Duodenal mucosa (tissue), 2 donors: Measurements from ENCODE around the gene TMEM151B.

Experiments
- H3K27ac ChIP-seq: one replicate; pipeline ENCODE4 v1.7.0; 2013; ENCODE audit warnings: low read depth, low read length
- H3K27me3 ChIP-seq, 2 donors: one replicate each; pipeline ENCODE4 v1.7.0; 2013; ENCODE audit warnings: low read length in 2 of 2, control low read depth in 1 of 2; ENCODE audit not compliant: insufficient read depth in 2 of 2, control insufficient read depth in 1 of 2
- H3K36me3 ChIP-seq, 2 donors: one replicate each; pipeline ENCODE4 v1.7.0; 2013; ENCODE audit warnings: low read length in 2 of 2, control low read depth in 1 of 2; ENCODE audit not compliant: insufficient read depth in 2 of 2, control insufficient read depth in 1 of 2
- H3K4me1 ChIP-seq, 2 donors: one replicate each; pipeline ENCODE4 v1.7.0; 2013; ENCODE audit warnings: low read length in 2 of 2, control low read depth in 1 of 2; ENCODE audit not compliant: insufficient read depth in 2 of 2, control insufficient read depth in 1 of 2
- H3K4me3 ChIP-seq, 2 donors: one replicate each; pipeline ENCODE4 v1.7.0; 2013; ENCODE audit warnings: low read length in 2 of 2, low read depth in 1 of 2
- H3K9ac ChIP-seq, 2 donors: one replicate each; pipeline ENCODE4 v1.7.0; 2013; ENCODE audit warnings: low read length in 2 of 2, low read depth in 1 of 2
- H3K9me3 ChIP-seq, 2 donors: one replicate each; pipeline ENCODE4 v1.7.0; 2013; ENCODE audit warnings: low read length in 2 of 2, control low read depth in 1 of 2; ENCODE audit not compliant: control insufficient read depth in 1 of 2

TMEM151B gene

DNA sequence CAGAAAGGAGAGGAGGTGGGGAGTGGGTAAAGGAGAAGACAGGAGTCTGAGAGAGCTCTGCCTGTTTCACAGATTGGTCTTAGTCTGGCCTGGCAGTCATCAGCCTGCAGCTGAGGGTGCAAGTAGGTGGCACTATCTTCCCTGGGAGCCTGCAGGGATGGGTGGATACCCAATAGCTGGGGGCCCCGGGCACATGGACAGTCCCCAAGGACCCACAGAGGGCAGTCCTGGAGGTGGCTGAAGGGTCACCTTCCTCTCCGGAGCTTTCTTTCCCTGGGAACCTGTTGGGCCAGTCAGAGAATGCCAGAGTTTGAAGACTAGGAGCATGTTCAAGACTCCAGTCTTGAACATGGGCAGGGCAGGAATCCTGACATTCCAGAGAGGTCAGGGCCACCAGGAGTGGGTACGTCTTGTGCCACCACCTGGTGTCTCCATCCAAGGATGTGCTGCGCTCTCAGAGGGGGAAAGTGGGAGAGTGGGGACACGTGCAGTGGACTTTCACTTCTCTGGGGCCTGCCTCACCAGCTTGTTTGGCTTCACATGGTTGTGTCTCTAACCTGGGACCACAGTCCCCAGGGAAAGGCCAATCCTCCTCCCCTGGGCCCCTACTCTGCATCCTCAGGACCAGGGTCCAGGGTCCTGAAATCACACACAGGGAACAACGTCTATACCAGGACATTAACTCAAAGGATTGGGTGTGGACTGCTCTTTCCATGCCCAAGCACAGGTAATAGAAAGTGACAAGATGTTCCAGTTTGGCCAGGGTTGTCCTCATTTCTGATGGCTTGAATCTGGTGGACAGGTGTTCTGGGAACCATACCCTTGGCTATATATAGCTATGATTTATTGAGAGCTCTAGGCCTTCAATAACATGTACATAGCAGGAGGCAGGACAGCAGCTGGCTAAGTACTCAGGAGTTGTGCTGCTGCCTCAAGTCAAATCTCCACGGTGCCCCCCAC lies 24.9 kb downstream of the TMEM151B start:
- Histone ChIP-seq H3K4me3 (no peak overlapping the region), H3K4me1 (peaks cover 4 to 16% of the 10 kb centered on the region in 2 donors), H3K27ac (no peak overlapping the region), H3K27me3 (peaks cover 33 to 45% of the 10 kb centered on the region in 2 donors), H3K36me3 (peaks cover 0 to under 1% of the 10 kb centered on the region in 2 donors), H3K9me3 (no peaks in the 10 kb centered on the region), H3K9ac (no peak overlapping the region)

DNA sequence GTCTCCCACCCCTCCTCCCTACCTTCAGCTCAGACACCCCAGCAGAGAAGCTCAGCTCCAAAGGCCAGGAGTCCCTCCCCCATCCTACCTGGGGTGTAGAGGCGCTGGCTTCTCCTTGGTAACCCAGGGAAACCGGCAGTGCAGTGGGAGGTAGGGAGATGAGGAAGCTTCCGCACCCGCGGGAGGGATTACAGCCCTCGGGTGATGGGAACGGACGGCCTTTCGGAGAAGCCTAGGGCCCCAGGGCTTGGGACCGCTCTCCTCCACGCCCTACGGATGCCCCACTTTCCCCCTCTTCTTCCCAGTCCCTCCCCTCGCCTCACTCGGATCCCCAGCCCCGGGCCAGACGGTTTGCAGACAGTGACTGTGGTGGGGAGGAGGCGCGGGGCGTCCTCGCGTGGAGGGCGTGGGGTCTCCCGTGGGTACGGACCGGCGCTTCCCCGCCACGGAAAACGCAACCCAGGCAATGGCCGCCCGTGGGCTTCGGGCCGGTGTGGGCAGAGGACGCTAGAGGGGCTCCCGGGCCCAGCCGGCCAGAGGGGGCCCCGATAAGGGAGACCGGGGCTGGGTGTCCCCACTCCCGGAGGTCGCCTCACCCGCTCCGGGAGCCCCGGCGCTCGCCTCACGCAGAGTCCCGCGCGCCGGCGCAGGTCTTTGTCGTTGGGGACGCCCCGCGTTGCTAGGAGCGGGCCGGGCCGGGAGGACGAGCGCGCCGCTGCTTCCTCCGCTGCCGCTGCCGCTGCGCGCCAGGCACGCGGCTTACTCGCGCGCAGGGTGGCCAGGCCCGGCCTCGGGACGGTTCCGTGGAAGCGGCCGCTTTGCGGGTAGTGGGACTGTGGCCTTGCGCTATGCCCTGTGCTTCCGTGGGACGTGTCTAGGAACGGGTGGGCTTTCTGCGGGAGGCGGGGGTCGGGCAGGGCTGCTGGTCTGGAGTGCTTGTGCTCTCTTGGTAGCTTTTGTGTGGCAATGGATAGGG lies 27.1 kb downstream of the TMEM151B start:
- no peaks in the 10 kb centered on the region for H3K9me3 ChIP-seq
- H3K9ac ChIP-seq = peak overlapping the region in 1 of 2 donors; percentile 12
- H3K4me1 ChIP-seq = peaks cover 4 to 16% of the 10 kb centered on the region in 2 donors
- H3K27me3 ChIP-seq = peaks cover 28 to 29% of the 10 kb centered on the region in 2 donors
- peak overlapping the region; percentile 47 to 51 for H3K4me3 ChIP-seq
- H3K36me3 ChIP-seq = peaks cover 14 to 23% of the 10 kb centered on the region in 2 donors
- no peak overlapping the region for H3K27ac ChIP-seq

DNA sequence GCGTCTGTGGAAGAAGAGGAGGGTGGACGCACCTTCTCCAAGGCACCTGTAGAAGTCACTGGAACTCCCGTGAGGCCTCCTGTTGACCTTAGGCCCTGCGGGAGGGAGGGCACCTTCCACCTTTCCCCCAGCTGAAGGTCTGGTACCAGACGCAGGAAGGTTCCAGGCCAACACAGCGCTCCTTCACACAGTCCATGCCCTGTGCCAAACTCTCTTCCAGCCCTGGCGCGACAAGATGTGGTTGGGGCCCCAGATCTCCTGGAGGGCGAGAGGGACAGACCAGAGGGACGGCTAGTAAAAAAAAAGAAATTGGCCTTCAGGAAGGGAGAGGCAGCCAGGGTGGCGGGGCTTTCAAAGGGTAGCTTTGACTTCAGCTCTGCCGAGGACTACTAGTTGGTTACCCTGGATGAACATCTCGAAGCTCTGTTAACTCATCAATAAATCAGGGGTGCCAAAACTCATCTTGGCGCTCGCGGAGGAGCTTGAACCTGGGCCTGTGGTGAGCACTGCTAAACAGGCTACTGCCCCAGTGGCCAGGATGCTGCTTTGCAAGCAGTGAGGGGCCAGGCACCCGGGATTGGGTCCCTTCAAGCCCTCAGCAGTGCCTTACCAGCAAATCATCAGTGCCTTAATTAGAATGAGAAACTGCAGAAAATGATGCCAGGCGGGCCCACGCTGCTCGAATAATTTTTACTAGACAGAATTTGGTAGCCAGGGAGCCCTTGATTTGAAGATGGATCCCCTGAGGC lies 28.0 kb downstream of the TMEM151B start:
- peaks cover 25 to 29% of the 10 kb centered on the region in 2 donors for H3K27me3 ChIP-seq
- H3K36me3 ChIP-seq = peaks cover 22 to 32% of the 10 kb centered on the region in 2 donors
- H3K4me1 ChIP-seq = peaks cover 4 to 16% of the 10 kb centered on the region in 2 donors
- H3K9me3 ChIP-seq = no peaks in the 10 kb centered on the region
- H3K4me3 ChIP-seq = peak overlapping the region in 1 of 2 donors; percentile 51
- H3K9ac ChIP-seq = peak overlapping the region in 1 of 2 donors; percentile 12
- no peak overlapping the region for H3K27ac ChIP-seq

DNA sequence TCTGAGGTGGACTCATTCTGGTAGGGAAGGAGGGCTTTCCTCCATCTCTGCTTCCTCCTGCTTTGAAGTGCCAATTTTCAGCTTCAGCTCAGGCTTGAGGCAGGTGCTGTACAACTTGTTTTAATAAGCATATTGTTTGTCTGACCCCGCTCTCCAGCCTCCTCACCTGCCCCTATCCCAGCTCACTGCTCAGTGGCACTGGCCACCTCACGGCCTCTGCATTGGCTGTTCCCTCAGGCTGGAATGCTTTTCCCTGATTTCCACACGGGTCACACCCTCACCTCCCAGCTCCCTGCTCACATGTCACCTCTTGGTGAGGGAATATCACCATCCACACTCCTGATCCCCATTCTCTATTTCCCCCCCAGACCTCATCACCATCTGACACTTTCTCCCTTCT lies 28.6 kb downstream of the TMEM151B start:
- Histone ChIP-seq H3K9ac (no peak overlapping the region), H3K36me3 (peaks cover 24 to 38% of the 10 kb centered on the region in 2 donors), H3K27me3 (peaks cover 24 to 25% of the 10 kb centered on the region in 2 donors), H3K4me3 (no peak overlapping the region), H3K4me1 (peaks cover 4 to 16% of the 10 kb centered on the region in 2 donors), H3K9me3 (no peaks in the 10 kb centered on the region), H3K27ac (no peak overlapping the region)

DNA sequence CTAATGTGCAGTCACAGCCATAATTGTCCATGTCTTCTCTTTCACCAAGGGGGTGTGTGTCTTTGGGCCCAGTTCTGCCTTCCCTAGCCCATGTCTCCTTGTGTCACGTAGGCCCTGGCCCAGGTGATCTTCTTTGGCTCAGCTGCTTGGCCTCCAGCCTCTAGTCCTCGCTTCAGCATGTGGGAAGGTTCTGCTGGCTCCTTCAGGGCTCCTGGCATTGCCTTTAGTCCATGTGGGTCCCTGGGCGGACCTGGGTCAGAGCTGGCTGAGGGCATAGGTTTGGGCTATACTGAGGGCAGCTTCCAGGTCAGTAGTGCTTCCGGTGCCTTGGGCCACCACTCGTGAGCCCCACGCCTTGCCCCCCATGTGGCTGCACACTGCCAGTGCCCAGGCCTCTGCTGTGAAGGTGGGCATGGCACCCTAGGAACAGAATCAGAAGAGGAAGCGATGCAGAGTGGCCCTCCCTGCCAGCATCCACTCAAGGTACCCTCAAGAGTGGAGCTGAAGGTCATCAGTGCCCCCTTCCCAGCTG lies 30.1 kb downstream of the TMEM151B start:
- Histone ChIP-seq H3K36me3 (peaks cover 34 to 53% of the 10 kb centered on the region in 2 donors), H3K4me3 (no peak overlapping the region), H3K4me1 (peaks cover 4 to 16% of the 10 kb centered on the region in 2 donors), H3K27me3 (peaks cover 17 to 19% of the 10 kb centered on the region in 2 donors), H3K9ac (no peak overlapping the region), H3K9me3 (no peaks in the 10 kb centered on the region), H3K27ac (peak overlapping the region; percentile 10)

DNA sequence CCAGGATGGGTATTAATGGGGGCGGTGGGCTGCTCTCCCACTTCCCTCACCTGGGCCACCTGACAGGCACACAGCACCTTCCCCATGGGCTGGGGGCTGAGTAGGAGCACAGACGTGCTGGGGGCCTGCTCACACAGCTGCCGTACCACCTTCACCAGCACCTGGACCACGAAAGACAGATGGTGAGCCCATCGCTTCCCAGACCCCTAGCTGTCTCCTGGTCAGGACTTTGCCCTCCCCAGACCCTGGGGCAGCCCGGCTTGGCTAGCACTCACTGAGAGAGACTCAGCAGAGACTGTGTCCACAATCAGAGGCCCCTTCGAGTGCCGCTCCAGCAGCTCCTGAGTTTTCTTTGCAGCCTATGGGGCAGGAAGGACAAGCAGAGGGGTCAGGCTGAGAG lies 30.9 kb downstream of the TMEM151B start:
- Histone ChIP-seq H3K9ac (no peak overlapping the region), H3K27ac (no peak overlapping the region), H3K4me3 (no peak overlapping the region), H3K9me3 (no peaks in the 10 kb centered on the region), H3K27me3 (peaks cover 12 to 13% of the 10 kb centered on the region in 2 donors), H3K4me1 (peaks cover 4 to 16% of the 10 kb centered on the region in 2 donors), H3K36me3 (peaks cover 34 to 60% of the 10 kb centered on the region in 2 donors)

DNA sequence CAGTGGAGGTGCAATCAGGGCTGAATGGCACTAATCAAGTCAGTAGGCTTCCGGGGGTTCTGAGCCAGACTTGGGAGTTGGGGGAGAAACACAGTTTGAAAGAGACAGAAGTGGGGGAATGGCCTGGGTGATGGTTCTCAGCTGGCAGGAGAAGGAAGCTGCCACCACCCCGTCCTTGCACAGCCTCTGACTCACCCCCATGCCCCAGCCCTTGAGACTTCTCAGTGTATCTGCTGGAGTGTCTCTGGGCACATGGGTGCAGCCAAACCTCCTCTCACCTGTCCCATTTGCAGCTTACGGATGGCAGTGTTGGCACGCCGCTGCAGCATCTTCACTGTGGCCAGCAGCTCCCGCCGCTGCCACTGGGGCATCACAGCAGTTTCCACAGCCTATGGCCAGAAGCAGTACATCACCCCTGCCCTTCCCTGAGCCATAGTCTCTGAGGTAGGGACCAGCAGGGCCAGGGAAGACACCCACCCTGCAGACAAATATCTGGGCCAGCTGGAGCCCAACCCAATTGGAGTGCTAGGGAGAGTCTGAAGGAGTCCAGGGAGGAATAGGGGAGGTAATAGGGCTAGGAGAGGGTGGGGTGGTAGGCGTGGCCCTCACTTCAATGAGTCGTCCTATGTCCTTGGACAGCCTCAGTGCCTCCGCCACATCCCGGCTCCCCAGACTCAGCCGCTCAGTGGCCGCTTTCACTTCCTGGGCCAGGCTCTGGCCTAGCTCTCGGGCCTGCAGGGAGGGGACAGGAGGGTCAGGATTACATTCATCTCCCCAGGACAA lies 31.7 kb downstream of the TMEM151B start:
- H3K4me1 ChIP-seq = peaks cover 2 to 12% of the 10 kb centered on the region in 2 donors
- H3K4me3 ChIP-seq = no peak overlapping the region
- H3K27ac ChIP-seq = no peak overlapping the region
- H3K9me3 ChIP-seq = no peaks in the 10 kb centered on the region
- H3K9ac ChIP-seq = no peak overlapping the region
- H3K36me3 ChIP-seq = peaks cover 38 to 69% of the 10 kb centered on the region in 2 donors
- peaks cover 3 to 4% of the 10 kb centered on the region in 2 donors for H3K27me3 ChIP-seq

DNA sequence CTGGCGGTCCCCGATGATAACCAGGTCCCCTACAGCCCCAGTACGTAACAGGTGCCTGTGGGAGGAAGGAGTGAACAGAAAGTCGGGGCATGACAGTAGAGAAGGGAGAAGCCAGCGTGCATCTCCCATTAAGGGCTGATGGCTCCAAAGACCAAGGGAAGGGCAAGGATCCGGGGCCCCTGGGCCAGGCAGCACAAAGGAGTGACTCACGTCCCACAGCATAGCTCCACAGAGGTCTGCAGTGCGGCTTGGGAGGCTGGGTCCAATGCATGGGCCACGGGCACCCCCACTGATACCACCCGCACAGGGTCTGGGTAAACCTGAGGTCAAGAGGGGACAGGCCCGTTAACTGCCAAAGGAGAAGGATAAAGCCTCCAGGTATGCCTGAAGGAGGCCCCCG lies 32.6 kb downstream of the TMEM151B start:
- Histone ChIP-seq H3K36me3 (peaks cover 45 to 78% of the 10 kb centered on the region in 2 donors), H3K27ac (no peak overlapping the region), H3K27me3 (no peaks in the 10 kb centered on the region), H3K4me3 (no peak overlapping the region), H3K9me3 (no peaks in the 10 kb centered on the region), H3K4me1 (peaks cover 0 to 5% of the 10 kb centered on the region in 2 donors), H3K9ac (no peak overlapping the region)
